GM13976 (cell line): ENCODE data around the gene ADGRD2.

Source experiments
- DNase-seq: peaks from one replicate; pipeline ENCODE4 v3.0.0; 2012; ENCODE audit warnings: low spot score
- in situ Hi-C: fragments of 300-500 bp; cut with MboI; formaldehyde crosslinking; loops from one replicate; pipeline ENCODE4 v1.12.0; 2022; ENCODE audit warnings: low sequenced_read_pairs, mixed read lengths, inconsistent platforms; ENCODE audit not compliant: unreplicated experiment
- TF ChIP-seq, protein P1 (sequence below): IDR thresholded peaks from 2 replicates; pipeline ENCODE4 v1.5.1; 2012; ENCODE audit warnings: borderline replicate concordance, mild to moderate bottlenecking; ENCODE audit not compliant: insufficient read depth; ENCODE audit errors: extremely low read depth, missing control alignments, control extremely low read depth

ADGRD2 gene

DNA sequence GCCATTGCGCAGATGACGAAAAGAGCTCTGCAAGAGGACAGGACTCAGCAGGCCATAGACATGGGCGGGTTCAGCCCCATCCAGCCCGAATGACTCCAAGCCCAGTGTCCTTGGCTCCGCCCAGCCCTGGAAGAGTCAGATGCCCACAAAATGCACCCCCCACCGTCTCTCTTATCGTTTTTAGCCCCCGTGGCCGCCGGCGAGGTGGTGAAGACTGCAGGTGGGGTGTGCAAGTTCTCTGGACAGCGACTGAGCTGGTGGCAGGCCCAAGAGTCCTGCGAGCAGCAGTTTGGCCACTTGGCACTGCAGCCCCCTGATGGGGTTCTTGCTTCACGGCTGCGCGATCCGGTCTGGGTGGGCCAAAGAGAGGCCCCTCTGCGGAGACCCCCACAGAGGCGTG lies 2.1 kb downstream of the ADGRD2 start:
- in situ Hi-C loops, result no loop called here
- DNase-seq, result peak; percentile 37
- TF ChIP-seq, protein P1, sequence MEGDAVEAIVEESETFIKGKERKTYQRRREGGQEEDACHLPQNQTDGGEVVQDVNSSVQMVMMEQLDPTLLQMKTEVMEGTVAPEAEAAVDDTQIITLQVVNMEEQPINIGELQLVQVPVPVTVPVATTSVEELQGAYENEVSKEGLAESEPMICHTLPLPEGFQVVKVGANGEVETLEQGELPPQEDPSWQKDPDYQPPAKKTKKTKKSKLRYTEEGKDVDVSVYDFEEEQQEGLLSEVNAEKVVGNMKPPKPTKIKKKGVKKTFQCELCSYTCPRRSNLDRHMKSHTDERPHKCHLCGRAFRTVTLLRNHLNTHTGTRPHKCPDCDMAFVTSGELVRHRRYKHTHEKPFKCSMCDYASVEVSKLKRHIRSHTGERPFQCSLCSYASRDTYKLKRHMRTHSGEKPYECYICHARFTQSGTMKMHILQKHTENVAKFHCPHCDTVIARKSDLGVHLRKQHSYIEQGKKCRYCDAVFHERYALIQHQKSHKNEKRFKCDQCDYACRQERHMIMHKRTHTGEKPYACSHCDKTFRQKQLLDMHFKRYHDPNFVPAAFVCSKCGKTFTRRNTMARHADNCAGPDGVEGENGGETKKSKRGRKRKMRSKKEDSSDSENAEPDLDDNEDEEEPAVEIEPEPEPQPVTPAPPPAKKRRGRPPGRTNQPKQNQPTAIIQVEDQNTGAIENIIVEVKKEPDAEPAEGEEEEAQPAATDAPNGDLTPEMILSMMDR, result no peak

- TF ChIP-seq, protein P1, result no peak
- in situ Hi-C loops, result no loop called here
- DNase-seq, result peak; percentile 43
Measured at GRCh38 chr9:124452841-124453585, 2.8 kb downstream of the ADGRD2 start.

DNA sequence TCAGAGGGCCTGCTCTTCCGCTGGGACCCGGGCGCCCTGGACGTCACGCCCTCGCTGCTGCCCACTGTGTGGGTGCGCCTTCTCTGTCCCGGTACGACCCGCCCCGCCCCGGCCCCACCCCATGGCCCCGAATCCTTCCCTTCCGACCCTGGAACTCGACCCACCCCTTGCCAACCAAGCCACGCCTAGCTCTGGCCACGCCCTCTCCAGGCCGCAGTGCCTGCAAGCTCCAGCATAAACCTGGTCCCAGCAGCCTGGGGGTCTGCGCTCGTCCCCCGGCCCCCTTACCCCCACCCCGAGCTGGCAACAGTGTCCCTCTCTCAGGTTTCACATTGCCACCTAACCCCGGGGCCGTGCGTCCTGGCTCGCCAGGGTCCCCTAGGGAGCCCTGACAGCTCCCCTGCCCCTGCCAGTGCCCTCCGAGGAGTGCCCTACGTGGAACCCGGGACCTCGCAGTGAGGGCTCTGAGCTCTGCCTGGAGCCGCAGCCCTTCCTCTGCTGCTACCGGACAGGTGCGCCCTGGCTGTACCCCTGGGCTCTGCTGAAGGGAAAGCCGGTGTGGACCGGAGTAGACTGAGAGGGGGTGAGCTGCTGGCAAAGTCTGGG lies 3.4 kb downstream of the ADGRD2 start:
- in situ Hi-C loops, result no loop called here
- TF ChIP-seq, protein P1, result no peak
- DNase-seq, result no peak

DNA sequence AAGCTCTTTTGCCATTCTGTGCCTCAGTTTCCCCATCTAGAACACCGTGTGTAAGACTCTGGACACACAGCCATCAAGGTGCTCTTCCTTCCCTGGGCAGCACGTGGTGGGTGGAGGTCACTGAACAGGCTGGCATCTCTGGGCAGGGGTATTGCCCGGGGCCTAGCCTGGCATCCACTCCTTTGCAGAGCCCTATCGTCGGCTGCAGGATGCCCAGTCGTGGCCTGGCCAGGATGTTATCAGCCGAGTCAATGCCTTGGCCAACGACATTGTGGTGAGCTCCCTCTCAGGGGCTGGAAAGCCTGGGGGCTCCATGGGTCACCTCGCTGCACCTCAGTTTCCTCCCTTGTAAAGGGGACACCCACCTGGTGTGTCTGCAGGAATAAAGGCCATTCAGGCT lies 4.0 kb downstream of the ADGRD2 start:
- in situ Hi-C loops, result no loop called here
- peak; percentile 24 for DNase-seq
- TF ChIP-seq, protein P1, result no peak

GRCh38 chr9:124454791-124455443 lies 4.7 kb downstream of the ADGRD2 start:
- in situ Hi-C loops, result no loop called here
- TF ChIP-seq, protein P1, result no peak
- DNase-seq, result peak; percentile 23

DNA sequence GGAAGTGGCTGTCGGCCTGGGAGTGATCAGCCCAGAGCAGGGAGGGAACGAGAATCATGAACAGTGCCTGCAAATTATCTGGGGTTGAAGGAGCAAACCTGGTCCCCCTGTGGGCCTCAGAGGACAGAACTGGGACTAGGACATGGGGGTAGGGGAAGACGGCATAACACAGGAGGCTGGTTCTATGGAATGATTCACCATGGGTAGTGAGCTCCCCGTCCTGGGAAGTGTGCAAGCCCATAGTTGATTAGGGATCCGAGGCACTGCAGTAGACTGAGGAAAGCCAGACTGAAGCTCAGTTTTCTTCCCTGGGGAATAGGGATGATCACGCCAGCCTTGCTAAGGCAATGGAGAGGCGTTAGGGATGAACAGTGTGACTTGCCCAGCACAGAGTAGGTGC lies 5.6 kb downstream of the ADGRD2 start:
- no peak for DNase-seq
- TF ChIP-seq, protein P1, result no peak
- in situ Hi-C loops, result no loop called here
